Erythroblast (primary cell): ENCODE results near the gene POTEI.
"Not testable (repeated sequence)": the region's sequence is repeated elsewhere in the genome, so short reads cannot be mapped to it uniquely, and the experiment has no call there.

Experiments used
- DNase-seq, 2 experiments: peaks; one replicate each; lab custom pipeline; 2025; lab: John Stamatoyannopoulos, UW

Gene POTEI

DNA sequence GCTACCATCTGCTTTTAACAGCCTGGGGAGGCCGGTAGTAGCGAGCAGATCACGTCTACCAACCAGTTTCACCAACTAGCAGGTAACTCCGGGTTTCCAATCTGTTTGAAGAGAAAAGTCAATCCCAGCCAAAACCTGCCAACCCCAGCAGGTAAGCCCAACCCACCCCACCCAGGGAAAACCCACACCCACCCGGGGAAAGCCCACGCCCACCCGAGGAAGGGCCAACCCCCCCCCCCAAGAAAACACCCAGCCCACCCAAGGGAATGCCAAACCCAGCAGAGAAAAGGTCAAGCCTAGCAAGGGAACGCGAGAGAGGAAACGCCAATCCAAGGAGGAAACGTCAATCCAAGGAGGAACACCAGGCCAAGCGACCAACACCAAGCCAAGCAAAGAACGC, at the start of gene POTEI:
Gene POTEI (minus strand): TSS at position 101 of the 400 bp plus-strand sequence. CDS start 93 bp downstream, at position 8.
- DNase-seq: not testable (repeated sequence)

DNA sequence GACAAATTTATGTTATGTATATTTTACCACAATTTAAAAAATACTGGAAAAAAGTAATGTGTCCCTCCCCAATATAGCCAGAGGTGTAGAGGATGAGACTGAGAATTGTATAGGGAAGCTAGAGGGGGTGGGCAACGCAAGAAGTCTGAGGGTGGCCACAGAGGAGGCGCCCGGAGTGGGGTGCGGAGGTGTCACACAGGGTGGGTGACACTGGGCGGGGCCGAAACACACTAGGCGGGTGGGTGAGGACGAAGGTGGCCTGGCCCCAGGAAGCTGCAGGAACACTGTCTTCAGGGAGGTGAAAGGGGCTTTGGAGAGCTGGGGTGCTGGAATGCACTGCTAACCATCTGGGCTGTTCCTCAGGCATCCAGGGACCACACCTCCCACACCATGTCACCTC, 47.3 kb upstream of the POTEI start:
- DNase-seq: not testable (repeated sequence)

DNA sequence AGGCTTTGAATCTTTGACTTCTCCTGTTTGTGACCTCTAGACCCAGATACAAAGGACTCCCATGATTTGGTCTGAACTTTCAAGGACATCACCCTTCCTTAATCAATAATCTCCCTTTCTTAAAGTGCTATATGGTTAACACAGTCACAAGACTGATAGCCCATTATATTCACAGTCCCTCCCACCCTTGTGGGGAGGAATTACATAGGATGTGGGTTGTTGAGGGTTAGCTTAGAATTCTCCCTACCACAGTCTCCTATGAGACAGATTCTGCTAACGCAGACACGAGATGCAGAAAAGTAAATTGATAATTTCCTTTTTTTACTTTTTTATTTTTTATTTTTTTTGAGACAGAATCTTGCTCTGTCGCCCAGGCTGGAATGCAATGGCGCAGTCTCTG, 45.0 kb upstream of the POTEI start:
- not testable (repeated sequence) for DNase-seq

DNA sequence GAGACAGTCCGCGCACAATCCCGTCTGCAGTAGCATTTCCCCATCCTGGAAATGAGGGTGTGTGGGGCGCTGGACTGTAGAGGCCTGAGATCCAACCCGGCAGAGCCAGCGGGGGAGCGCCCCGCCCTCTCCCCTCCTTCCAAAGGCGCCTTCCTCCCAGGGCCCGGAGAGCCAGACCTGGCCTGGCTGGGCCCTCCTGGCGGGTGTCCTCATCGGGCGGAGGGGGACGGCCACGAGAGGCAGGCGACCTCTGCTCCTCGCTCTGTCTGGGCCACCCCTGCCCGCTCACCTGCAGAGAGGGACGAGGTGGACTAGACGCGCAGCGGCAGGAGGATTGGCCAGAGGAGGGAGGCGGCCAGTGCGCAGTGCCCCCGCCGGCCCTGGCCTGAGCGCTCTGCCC, 40.3 kb upstream of the POTEI start:
- DNase-seq: not testable (repeated sequence)

DNA sequence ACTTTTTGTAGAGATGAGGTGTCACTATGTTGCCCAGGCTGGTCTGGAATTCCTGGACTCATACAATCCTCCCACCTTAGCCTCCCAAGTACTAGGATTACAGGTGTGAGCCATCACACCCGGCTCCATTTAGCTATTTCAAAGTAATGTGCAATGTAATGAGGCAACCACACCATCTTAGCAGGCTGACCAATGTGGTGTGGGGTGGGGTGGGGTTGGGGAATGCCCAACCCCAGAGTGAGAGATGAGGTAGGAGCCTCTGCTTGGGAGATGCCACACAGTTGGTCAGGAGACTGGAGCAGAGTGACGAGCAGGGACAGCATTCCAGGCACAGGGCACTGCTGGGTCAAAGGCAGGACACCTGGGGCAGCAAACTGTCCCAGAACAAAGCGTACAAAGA, 39.3 kb upstream of the POTEI start:
- not testable (repeated sequence) for DNase-seq

DNA sequence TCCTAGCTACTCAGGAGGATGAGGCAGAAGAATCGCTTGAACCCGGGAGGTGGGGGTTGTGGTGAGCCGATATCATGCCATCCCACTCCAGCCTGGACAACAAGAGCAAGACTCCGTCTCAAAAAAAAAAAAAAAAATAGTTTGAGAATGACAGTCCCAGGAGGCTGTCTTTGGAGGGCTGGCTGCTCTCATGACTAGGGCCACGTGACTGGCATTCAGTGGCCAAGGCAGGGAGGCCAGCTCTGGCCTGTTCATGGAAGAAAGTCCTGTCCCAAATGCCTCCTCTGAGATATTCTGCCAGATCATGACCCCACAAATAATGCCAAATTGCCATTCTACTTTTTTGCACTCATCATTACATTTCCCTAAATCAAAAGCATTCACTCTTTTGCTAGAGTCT, 35.9 kb upstream of the POTEI start:
- DNase-seq: not testable (repeated sequence)

DNA sequence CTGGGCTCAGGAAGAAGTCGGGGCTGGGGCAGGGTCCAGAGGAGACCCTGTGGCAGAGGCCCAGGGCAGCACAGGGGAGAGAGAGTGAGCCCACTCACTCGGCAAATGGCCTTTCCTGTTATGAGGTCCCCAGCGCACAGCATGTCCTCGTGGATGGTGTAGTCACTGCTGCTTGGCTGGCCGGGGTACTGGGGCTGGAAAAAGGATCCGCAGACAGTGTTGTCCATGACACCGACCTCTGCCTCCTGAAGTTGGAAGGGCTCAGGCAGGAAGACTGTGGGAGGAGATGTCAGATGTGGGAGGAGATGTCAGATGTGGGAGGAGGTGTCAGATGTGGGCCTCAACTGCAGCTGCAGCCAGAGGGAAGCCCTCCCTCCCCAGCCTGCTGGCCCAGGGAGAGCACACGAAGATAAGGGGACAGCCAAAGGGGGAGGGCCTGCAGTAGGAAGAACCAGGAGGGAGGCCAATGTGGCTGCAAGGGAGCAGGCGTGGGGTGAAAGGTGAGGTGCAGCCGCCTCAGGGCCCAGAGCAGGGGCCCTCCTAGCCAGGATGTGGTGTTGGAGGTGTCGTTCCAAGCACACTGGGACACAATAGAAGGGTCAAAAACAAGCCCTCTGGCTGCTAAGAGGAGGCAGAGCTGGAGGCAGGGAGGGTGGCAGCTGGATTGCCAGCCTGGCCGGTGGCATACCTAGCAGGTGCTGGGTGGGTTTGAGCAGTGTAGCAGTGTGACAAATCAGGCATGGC, 34.8 kb upstream of the POTEI start:
- not testable (repeated sequence) for DNase-seq

DNA sequence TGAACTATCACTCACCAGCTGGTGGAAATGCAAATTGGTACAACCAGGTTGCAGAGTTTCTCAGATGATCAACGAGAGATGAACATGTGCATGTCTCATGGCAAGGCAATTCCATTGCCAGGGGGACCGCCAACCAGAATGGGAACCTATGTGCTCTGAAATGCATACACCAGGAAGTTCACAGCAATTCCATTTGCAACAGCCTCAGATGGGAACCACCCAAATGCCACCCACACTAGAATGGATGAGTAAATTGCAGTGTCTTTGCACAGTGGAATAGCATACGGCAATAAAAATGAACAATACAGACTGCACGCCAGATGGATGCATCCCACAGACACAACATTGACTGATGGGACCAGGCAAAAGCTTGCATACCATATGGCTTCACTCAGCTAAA, 33.7 kb upstream of the POTEI start:
- not testable (repeated sequence) for DNase-seq

DNA sequence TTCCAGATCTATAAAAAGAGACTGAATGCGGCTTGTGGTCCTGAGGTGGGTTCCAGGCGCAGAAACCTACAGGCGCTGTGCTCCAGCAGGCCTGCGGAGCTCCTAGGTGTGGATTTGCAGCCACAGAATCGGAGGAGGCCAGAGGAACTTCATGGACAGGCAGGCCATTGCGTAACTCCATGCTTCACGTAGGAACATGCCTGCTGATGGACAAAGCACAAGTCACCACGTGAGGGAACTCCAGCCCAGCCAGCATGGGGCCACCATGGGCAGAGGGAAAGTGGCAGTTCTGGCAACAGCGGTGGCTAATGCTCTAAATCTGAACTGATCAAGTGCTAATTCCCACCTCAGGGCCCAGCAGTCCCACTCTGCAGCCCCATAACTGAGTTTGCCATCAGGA, 29.1 kb upstream of the POTEI start:
- DNase-seq: not testable (repeated sequence)

DNA sequence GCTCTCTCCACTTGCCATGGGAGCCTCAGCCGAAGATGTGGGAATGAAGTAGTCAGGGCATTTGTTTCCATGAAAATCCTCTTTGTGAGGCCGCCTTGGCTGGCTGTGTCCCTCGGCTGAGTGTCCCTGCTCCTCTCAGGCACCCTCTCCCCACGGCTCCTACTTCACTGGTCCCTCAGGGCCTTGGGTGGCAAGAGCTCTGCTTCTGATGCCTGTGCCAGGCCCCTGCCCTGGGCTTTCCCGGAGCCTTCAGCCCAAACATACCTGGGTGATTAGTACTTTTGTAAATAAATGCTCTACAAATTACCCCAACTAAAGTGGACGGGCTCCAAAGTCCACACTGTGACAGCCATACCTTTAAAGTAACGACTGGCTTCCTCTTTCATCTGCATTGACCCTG, 27.5 kb upstream of the POTEI start:
- DNase-seq: not testable (repeated sequence)

DNA sequence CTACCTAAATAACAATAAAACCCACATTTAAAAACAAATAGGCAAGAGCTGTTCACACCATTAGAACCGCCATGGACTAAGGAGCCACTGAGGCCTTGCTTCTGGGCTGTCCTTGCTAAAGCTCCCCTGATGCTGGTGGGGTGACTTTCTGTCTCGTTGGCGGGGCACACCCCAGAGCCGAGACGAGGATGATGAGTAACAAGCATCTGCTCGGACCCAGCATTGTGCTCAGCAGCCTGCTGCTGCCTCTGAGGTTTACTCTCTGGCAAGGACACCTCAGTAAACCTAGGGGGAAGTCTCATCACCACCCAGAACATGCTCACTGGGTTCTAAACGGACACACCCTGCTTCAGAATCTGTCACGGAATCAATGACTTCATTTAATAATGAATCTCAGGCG, 22.5 kb upstream of the POTEI start:
- DNase-seq: not testable (repeated sequence)

DNA sequence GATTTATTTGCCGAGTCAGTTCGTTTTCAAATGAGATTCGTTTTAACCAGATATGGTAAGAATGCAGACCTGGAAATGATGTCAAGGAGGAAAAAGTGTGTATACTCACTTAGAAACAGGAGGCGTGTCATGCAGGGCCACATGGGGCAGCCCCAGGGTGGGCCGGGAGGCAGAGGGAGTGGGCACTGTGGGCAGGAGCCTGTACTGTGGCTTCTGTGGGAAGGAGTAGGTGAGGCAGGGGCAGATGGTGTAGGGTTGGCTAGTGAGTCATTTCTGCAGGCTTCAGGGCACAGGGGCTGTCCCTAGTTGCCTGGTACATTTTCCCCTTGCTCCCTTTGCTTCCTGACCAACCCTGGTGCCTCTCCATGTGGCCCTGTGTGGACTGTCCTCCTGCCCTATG, 22.1 kb upstream of the POTEI start:
- not testable (repeated sequence) for DNase-seq

DNA sequence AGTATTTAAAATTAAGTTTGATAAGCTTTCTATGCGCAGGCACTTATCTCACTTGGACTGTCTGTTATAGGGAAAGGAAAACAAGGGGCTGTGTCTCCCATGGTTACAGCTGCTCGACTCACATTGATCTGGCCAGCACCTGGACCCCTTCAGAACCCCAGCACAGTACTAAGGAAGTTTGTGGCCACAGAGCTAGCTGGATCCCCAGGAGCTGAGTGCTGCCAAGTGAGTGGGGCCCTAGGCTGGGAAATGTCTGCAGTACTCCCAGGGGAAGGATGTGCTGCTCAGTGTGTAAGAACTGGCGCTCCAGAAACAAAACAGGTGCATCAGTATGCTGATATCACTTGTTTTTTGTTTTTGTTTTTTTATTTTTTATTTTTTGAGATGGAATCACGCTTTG, 21.1 kb upstream of the POTEI start:
- DNase-seq: not testable (repeated sequence)

DNA sequence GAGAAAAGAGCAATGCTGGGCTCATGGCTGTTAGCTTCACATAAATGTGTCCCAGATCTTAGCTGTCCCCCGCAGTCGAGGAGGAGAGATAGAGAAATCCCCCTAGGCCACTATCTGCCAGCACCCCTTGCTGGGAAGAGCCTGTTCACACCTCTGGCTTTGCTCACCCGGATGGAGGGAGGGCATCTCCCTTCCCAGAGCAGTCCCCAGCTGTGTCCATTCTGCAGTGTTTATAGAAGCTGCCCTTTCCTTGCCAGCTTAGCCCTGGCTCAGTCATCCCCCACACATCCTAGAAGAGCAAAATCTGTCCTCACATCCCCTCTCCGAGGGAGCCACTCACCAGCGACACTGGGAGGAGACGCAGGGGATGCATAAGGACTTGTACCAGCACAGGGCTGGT, 20.4 kb upstream of the POTEI start:
- not testable (repeated sequence) for DNase-seq

DNA sequence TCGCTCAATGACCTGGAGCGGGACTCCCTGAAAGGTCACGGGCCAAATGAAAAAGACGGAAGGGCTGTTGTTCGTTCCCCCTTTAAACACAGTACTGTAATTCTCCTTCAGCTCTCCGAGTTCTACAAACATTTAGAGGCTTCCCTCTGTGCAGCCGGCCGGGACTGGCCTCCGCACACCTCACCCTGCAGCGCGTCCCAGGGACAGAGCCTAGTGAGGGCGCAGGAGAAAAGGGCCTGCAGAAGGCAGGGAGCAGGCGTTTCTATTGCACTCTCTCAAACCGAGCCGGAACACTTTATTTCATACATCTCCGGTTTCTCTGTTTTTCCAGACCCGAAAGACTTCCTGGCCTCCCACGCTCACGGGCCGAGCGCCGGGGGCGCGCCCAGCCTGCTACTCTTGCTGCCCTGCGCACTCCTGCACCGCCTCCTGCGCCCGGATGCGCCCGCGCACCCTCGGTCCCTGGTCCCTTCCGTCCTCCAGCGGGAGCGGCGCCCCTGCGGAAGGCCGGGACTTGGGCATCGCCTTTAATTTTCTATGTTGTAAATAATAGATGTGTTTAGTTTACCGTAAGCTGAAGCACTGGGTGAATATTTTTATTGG, 18.3 kb upstream of the POTEI start:
- not testable (repeated sequence) for DNase-seq

DNA sequence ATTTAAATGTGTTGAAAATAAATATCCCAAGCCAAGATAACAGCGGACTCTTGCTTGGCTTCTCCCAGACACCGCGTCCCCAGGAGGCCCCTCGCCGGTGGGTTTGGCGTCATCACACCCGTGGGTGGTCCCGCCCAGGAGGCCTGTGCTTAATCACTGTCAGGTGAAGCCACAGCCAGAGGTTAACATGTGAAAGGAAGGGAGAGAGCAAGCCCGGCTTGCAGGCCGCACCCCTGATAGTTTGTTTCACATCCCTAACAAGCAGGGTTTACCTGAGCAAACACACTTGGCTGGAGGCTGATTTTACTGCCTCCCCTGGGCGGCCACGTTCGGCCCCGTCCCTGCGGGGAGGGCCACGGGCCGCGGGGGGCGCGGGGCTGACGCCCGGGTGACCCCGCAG, 13.3 kb upstream of the POTEI start:
- DNase-seq: not testable (repeated sequence)

DNA sequence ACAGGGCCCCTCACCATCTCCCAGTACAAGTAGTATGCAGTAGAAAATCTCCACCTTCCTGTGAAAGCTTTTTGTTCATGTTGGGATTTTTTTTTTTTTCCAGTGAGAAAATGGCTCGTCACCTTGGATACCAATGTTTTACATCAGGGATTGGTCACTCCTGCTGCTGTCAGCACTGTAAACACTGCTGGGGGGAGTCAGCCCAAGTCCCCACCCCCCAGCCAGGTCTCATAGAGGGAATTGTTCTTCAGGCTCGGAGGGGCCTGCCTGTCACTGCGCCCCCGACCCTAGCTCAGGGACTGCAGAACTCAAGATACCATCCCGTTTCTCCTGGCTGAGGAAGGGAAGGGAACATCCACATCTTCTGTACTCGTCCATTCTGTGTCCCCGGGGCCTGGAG, 11.9 kb upstream of the POTEI start, which contains the start of gene CFC1B:
Gene CFC1B (plus strand): TSS at position 231 of the 400 bp plus-strand sequence. CDS start 263 bp downstream, outside the sequence.
- not testable (repeated sequence) for DNase-seq

DNA sequence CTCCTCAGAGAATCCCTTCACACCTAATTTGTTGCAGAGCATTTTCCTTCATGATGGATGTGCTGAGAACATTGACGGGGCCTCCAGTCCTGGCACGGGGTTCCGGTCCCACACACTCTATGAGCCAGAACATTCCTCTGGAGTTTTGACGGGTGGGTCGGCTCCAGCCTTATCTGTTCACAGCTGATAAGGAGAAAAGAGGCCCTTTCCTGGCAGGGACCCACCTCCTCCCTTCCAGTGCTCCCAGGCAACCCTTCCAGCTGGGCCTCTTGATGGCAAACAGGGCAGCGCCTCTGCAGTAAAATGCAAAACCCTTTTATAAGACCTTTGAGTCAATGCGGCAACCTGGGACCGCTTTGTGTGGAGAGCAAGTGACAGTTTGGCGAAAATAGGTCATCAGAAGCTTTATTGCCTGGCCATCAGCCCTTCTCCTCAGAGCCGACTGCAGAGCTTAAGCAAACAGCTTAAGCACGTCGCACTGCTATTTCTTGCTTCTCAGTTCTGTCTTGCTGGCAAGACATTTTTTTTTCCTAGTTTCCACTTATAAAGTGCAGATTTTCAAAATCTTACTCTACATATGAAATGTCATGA, 9.5 kb upstream of the POTEI start:
- DNase-seq: not testable (repeated sequence)

DNA sequence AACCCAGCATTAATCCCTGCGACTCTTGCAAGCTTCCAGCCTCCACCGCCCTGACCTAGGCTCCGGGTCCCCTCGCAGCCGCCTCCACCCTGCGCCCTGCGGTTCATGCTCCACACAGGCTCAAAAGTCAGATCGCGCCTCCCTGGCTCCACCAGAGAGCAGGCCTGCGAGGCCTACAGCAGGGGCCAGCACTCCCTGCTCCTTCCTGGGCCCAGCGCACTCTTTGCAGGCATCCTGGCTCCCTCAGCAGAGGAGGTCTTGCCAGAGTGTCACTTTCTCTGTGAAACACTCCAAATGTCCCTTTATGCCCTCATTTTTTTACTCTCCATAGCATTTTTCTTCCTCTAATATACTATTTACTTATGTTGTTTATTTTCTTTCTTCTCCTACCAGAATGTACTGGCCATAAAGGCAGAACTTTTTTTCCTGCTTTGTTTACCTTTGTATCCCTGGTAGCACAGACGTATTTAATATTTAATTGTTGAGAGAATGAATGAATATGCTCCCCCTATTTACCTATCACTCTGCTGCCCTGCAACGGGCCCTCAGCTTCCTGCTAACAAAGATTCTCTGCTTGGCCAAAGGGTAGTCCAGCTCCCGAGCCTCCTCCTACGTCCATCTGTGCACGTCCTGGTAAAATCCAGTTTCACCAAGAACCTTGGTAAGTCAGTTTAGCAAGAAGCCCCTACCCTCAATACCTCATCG, 2.8 kb upstream of the POTEI start:
- not testable (repeated sequence) for DNase-seq

DNA sequence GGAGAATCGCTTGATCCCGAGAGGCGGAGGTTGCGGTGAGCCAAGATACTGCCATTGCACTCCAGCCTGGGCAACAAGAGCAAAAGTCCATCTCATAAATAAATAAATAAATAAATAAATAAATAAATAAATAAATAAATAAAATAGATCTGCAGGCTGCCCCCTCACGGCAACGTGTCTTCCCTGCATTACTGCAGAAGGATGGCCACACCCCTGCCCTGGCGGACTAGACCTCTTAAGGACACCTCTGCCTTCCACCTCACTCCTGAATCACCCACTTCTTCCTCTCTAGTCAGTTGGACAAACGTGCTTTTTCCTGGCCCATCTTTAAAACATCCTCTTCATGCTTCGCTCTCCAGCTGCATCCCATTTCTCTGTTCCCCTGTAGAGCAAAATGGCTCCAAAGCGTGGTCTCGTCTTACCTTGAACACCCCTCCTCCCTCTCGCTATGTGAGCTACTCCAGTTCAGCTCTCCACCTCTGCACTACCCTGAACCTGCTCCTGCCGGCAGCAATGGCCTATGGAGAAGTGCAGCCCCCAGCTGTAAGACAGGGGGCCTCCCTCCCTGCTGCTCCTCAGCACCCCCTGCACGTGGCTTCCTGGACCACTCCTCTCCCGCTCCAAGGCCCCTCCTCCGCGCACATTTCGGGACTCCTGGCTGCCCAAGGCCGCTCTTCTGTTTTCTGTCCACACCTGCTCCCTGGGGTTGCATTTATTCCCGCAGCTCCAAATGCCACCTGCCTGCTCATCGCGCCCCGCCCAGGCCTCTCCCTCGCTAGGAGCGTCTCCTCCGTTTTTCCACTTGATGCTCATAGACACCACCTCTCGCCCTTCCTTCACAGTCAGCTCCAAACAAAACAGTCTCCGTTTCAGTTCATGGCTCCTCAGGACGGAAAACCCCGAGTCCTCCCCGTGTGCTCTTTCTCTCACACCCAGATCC, 1.9 kb upstream of the POTEI start:
- not testable (repeated sequence) for DNase-seq

DNA sequence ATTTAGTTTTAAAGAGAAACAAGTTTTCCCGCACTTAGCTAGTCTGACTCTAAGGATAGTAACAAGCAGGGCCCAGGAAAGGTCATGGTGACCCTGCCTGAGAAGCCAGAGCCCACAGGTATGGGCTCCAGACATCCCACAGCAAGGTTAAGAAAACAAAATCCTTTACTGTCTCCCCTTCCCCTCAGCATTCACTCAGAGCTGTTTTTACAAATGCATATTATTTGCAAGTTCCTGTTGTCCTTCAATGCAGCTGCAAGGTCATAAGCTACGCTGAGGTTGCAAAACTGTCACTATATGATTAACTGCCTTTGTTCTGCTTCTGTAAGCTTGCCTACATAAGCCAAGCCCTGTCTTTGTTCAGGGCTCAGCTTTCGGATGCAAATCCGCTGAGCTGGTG, 18.1 kb downstream of the POTEI start:
- DNase-seq: not testable (repeated sequence)
